Measurements from ENCODE around the gene AANAT.

Gene AANAT

DNA sequence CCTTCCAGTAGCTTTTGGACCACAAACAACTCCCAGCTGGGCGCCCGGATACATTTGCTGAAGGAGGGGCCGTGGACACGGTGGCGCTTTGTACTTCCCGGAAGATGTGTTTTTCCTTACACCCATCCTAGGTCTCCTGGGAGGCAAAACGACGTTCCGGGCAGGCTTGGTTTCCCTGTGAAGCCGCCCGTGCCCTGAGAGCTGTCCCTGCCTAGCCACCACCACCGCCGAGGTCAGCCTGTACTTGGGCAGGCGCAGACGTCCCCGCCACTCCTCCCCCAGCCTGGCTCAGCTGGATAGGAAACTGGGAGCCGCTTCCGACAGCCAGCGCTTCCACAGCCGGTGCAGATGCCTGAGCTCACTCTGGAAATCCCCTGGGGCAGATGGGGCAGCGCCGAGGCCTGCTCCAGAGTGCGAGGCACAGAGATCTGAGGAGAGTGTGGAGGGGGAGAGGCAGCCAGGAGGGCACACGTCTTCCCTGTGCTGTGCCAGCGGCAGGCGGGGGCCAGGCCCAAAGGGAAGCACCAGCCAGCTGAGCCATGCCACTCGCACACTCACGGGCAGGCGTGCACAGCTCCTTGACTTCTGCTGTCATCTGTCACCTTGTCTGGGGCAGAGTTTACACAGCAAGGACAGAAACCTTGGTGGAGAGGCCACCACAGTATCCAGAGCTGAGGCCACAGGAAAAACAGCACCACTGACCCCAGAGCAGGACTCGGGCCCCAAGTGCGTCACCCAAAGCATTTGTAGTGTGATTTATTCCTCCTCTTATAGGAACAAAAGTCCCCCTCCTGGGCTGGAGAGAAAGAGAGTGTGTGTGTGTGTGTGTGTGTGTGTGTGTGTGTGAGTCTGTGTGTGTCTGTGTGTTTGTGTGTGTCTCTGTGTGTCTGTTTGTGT is 30.8 kb downstream of the AANAT start:
- Histone ChIP-seq H3K4me1 (ENCODE audit: control insufficient read depth, insufficient read depth, low read length) (peaks cover 52% of the 10 kb centered on the region), H3K9ac (ENCODE audit: low read length) (peak overlapping the region; percentile 52), H3K9me3 (ENCODE audit: control insufficient read depth, low read length) (no peaks in the 10 kb centered on the region), H3K36me3 (ENCODE audit: control insufficient read depth, insufficient read depth, low read length) (no peaks in the 10 kb centered on the region), H3K4me3 (ENCODE audit: low read length) (peak overlapping the region; percentile 6), H3K27me3 (ENCODE audit: control insufficient read depth, insufficient read depth, low read length) (no peaks in the 10 kb centered on the region)

GRCh38 chr17:76498876-76499251 is 31.5 kb downstream of the AANAT start:
- no peak overlapping the region for H3K4me3 ChIP-seq (ENCODE audit: low read length)
- H3K36me3 ChIP-seq (ENCODE audit: control insufficient read depth, insufficient read depth, low read length): no peaks in the 10 kb centered on the region
- H3K4me1 ChIP-seq (ENCODE audit: control insufficient read depth, insufficient read depth, low read length): peaks cover 45% of the 10 kb centered on the region
- H3K9me3 ChIP-seq (ENCODE audit: control insufficient read depth, low read length): no peaks in the 10 kb centered on the region
- peak overlapping the region; percentile 52 for H3K9ac ChIP-seq (ENCODE audit: low read length)
- no peaks in the 10 kb centered on the region for H3K27me3 ChIP-seq (ENCODE audit: control insufficient read depth, insufficient read depth, low read length)

DNA sequence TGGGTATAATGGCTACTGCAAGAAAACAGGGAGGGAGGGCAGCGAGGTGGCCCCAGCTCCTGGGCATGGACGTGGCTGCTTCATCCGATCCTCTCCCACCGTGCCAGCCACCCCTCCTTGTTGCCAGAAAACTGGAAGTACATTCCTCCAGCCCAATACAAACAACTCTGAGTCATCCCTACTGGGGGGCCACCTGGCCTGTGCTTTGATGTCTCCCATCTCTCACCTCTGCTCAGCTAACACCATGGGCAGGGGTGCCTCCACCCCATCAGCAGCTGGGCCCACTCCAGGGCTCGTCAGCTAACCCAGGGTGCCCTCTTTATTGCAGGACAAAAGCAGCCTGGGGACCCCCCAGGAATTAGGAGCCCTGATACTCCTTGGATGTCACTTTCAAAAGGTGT is 31.9 kb downstream of the AANAT start:
- Histone ChIP-seq H3K27me3 (ENCODE audit: control insufficient read depth, insufficient read depth, low read length) (no peaks in the 10 kb centered on the region), H3K9me3 (ENCODE audit: control insufficient read depth, low read length) (no peaks in the 10 kb centered on the region), H3K4me3 (ENCODE audit: low read length) (no peak overlapping the region), H3K9ac (ENCODE audit: low read length) (no peak overlapping the region), H3K36me3 (ENCODE audit: control insufficient read depth, insufficient read depth, low read length) (no peaks in the 10 kb centered on the region), H3K4me1 (ENCODE audit: control insufficient read depth, insufficient read depth, low read length) (peaks cover 42% of the 10 kb centered on the region)

DNA sequence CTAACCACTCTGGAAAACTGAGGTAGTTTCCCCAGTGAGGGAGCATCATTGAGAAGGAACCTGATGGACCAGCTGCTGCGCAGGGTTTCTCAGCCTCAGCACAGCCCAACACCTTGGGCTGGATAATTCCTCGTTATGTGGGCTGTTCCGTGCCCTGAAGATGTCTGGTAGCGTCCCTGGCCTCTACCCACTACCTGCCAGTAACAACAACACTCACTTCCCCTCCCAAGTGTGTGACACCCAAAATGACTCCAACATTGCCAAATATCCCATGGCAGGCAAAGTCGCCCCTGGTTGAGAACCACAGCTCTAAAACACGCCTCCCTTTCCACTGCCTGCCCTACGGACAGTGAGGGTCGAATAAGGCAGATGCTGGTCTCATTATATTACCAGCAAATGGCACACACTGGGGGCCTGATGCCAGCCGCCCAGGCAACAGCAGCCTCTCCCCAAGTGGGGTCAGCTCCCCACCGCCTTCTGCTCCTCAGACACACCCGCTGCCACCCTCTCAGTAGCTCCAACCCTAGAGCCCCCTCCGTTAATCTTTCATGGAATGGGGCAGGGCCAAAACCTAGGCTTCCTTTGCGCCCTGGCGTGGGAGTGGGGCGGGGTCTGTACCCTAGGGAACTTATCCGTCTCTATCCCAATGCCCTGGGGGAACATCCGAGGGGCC is 32.8 kb downstream of the AANAT start:
- H3K36me3 ChIP-seq (ENCODE audit: control insufficient read depth, insufficient read depth, low read length): no peaks in the 10 kb centered on the region
- peaks cover 42% of the 10 kb centered on the region for H3K4me1 ChIP-seq (ENCODE audit: control insufficient read depth, insufficient read depth, low read length)
- peak overlapping the region; percentile 78 for H3K9ac ChIP-seq (ENCODE audit: low read length)
- H3K4me3 ChIP-seq (ENCODE audit: low read length): peak overlapping the region; percentile 33
- H3K9me3 ChIP-seq (ENCODE audit: control insufficient read depth, low read length): no peaks in the 10 kb centered on the region
- no peaks in the 10 kb centered on the region for H3K27me3 ChIP-seq (ENCODE audit: control insufficient read depth, insufficient read depth, low read length)

- Histone ChIP-seq H3K9me3 (ENCODE audit: control insufficient read depth, low read length) (no peaks in the 10 kb centered on the region), H3K36me3 (ENCODE audit: control insufficient read depth, insufficient read depth, low read length) (no peaks in the 10 kb centered on the region), H3K9ac (ENCODE audit: low read length) (peak overlapping the region; percentile 78), H3K4me1 (ENCODE audit: control insufficient read depth, insufficient read depth, low read length) (peaks cover 42% of the 10 kb centered on the region), H3K27me3 (ENCODE audit: control insufficient read depth, insufficient read depth, low read length) (no peaks in the 10 kb centered on the region), H3K4me3 (ENCODE audit: low read length) (peak overlapping the region; percentile 33)
Measured at GRCh38 chr17:76500747-76501017, 33.3 kb downstream of the AANAT start.

DNA sequence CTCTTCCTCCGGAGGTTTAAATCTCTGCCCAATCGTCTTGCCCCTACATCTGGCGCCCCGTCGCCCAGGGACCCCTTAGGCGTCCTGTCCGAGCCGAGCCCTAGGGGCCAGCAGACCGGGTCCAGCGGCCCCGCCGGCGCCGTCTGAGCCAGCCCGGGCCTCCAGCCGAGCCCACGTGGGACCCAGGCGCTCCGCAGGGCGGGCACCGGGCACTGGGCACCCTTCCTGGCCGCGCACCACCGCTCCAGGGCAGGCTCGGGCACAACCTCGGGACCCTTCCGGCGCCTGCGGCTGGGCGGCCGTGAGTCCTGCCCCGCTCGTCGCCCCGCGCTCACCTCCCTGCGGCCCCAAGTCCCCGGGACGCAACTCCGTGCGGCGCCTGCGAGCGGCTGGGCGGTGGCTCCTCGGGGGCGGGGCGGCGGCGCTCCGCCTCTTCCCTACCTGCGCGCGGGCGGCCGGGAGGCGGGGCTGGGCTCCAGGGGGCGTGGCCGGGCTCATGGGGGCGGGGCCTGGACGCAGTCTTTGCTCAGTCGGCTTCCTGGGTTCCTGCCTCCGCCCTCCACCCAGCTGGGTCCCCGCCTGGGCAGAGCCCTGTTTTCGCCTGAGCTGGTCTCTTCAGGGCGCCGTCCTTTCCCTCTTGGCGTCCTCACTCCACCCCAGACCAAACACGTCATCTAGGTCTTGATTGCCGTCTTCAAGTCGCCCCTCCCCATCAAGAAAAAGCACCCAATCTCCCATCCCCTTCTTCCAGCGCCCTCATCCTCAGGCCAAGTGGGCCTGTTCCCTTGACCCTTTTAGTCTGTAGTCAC is 33.8 kb downstream of the AANAT start, which contains the start of gene RHBDF2:
Gene RHBDF2 (minus strand): TSS at position 406 of the 809 bp plus-strand sequence. CDS start 19,899 bp downstream, outside the sequence.
- peak within 1 kb of the TSS; percentile 78 for H3K9ac ChIP-seq (ENCODE audit: low read length)

GRCh38 chr17:76501827-76502307 is 34.5 kb downstream of the AANAT start:
- Histone ChIP-seq H3K27me3 (ENCODE audit: control insufficient read depth, insufficient read depth, low read length) (peaks cover 4% of the 10 kb centered on the region), H3K9me3 (ENCODE audit: control insufficient read depth, low read length) (no peaks in the 10 kb centered on the region), H3K9ac (ENCODE audit: low read length) (peak overlapping the region; percentile 41), H3K4me3 (ENCODE audit: low read length) (peak overlapping the region; percentile 47), H3K36me3 (ENCODE audit: control insufficient read depth, insufficient read depth, low read length) (no peaks in the 10 kb centered on the region), H3K4me1 (ENCODE audit: control insufficient read depth, insufficient read depth, low read length) (peaks cover 47% of the 10 kb centered on the region)

More for the DNA sequence above, 33.8 kb downstream of the AANAT start, which contains the start of gene RHBDF2:
- Histone ChIP-seq H3K9me3 (ENCODE audit: control insufficient read depth, low read length) (no peaks in the 10 kb centered on the region), H3K36me3 (ENCODE audit: control insufficient read depth, insufficient read depth, low read length) (no peaks in the 10 kb centered on the region), H3K4me3 (ENCODE audit: low read length) (peak within 1 kb of the TSS; percentile 47), H3K4me1 (ENCODE audit: control insufficient read depth, insufficient read depth, low read length) (peaks cover 42% of the 10 kb centered on the region), H3K27me3 (ENCODE audit: control insufficient read depth, insufficient read depth, low read length) (peaks cover 3% of the 10 kb centered on the region)

GRCh38 chr17:76502341-76503211 is 35.2 kb downstream of the AANAT start:
- peak overlapping the region; percentile 41 for H3K9ac ChIP-seq (ENCODE audit: low read length)

GRCh38 chr17:76504117-76504516 is 36.7 kb downstream of the AANAT start:
- Histone ChIP-seq H3K36me3 (ENCODE audit: control insufficient read depth, insufficient read depth, low read length) (no peaks in the 10 kb centered on the region), H3K27me3 (ENCODE audit: control insufficient read depth, insufficient read depth, low read length) (peaks cover 4% of the 10 kb centered on the region), H3K9me3 (ENCODE audit: control insufficient read depth, low read length) (no peaks in the 10 kb centered on the region), H3K4me1 (ENCODE audit: control insufficient read depth, insufficient read depth, low read length) (peaks cover 28% of the 10 kb centered on the region), H3K4me3 (ENCODE audit: low read length) (no peak overlapping the region), H3K9ac (ENCODE audit: low read length) (no peak overlapping the region)

More at GRCh38 chr17:76502341-76503211, 35.2 kb downstream of the AANAT start:
- H3K27me3 ChIP-seq (ENCODE audit: control insufficient read depth, insufficient read depth, low read length): peaks cover 4% of the 10 kb centered on the region
- H3K36me3 ChIP-seq (ENCODE audit: control insufficient read depth, insufficient read depth, low read length): no peaks in the 10 kb centered on the region
- H3K4me1 ChIP-seq (ENCODE audit: control insufficient read depth, insufficient read depth, low read length): peaks cover 44% of the 10 kb centered on the region
- no peak overlapping the region for H3K4me3 ChIP-seq (ENCODE audit: low read length)
- no peaks in the 10 kb centered on the region for H3K9me3 ChIP-seq (ENCODE audit: control insufficient read depth, low read length)

DNA sequence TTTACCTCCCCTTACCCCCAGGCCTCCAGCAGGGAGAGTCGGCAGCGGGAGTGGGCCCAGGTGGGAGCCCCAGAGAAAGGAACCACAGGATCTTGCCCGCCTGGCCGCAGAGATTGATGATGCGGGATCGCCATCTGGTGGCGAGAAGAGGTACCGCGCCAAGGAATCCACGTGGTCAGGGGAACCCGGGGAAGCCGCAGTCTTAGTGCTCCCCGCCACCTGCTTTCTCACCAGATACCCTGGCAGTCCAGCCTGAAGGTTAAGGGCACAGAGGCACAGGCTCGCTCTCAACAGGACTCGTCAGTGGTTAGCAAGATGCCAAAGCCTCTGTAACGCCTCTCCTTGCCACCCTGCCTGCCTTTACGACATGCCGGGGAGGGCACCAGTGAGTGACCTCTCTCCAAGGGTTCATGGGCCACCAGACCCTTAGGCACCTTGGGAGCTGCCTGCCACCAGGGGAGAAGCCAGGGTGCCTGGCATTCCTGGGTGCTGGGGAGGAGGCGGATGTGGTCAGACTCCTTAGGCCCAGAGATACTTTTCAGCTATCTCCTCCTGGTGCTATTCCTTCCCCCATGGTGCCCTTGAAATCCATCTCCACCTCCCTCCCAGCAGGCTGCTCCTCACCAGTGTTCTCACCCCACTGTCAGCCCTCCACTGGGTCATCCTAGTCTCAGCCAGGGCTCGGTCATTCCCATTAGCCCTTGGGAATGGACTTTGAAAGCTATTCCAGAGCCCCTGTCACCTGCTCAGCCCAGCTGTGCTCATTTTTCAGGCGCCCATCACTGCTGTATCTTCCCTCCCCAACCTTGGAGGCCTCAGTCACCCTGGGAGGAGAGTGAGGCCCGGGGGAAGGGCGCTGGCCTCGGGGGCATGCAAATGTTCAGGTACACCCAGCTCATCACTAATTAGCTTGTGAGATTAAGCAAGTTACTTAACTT is 39.3 kb downstream of the AANAT start:
- no peaks in the 10 kb centered on the region for H3K9me3 ChIP-seq (ENCODE audit: control insufficient read depth, low read length)
- H3K4me3 ChIP-seq (ENCODE audit: low read length): no peak overlapping the region
- no peaks in the 10 kb centered on the region for H3K36me3 ChIP-seq (ENCODE audit: control insufficient read depth, insufficient read depth, low read length)
- peaks cover 10% of the 10 kb centered on the region for H3K4me1 ChIP-seq (ENCODE audit: control insufficient read depth, insufficient read depth, low read length)
- H3K27me3 ChIP-seq (ENCODE audit: control insufficient read depth, insufficient read depth, low read length): peaks cover 4% of the 10 kb centered on the region
- no peak overlapping the region for H3K9ac ChIP-seq (ENCODE audit: low read length)
